Measurements from ENCODE around the gene FBLN1. TPM values are rescaled to one million over a fixed set of nuclear protein-coding genes. Genes with fewer than 3 reads are reported as not detected.

FBLN1 gene
- total RNA-seq, 1 experiment from 2014 or later: 23.4 TPM

DNA sequence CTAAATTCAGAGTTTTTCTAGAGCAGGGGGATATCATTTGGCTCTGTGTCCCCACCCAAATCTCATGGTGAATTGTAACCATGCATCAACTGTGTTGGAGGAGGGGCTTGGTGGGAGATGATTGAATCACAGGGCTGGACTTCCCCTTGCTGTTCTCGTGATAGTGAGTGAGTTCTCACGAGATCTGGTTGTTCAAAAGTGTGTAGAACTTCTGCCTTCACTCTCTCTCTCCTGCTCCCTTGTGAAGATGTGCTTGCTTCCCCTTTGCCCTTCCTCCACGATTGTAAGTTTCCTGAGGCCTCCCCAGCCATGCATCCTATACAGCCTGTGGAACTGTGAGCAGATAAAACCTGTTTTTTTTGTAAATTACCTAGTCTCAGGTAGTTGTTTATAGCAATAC, 22.0 kb upstream of the FBLN1 start:
- Histone ChIP-seq H3K4me2 (ENCODE audit: low read length) (no peak overlapping the region), H3K9me2 (ENCODE audit: insufficient read depth) (no peaks in the 10 kb centered on the region), H3K27ac (ENCODE audit: low read depth, low read length) (no peak overlapping the region), H3K36me3 (ENCODE audit: control insufficient read depth in 1 of 2, insufficient read depth in 2 of 2, low read length in 2 of 2) (no peaks in the 10 kb centered on the region), H3K27me3 (ENCODE audit: insufficient read depth, low read length) (no peaks in the 10 kb centered on the region), H2AFZ (ENCODE audit: low read depth, low read length, poor library complexity, severe bottlenecking) (no peak overlapping the region), H3K4me3 (replicated peaks in 1 of 2; ENCODE audit: low read depth in 1 of 2, low read length in 2 of 2) (no peak overlapping the region), H4K20me1 (ENCODE audit: insufficient read depth) (no peaks in the 10 kb centered on the region), H3K4me1 (ENCODE audit: control insufficient read depth in 1 of 2, insufficient read depth in 2 of 2, low read length in 2 of 2) (peaks cover 4 to 10% of the 10 kb centered on the region in 2 experiments; a peak in 3 of 4 replicates), H3K9ac (ENCODE audit: low read length) (no peak overlapping the region), H3K9me3 (ENCODE audit: control insufficient read depth in 1 of 2, insufficient read depth in 1 of 2, low read depth in 1 of 2, low read length in 2 of 2) (no peaks in the 10 kb centered on the region), H3K79me2 (ENCODE audit: insufficient read depth, low read length) (no peaks in the 10 kb centered on the region)
- no peak for TF ChIP-seq ZFX (IDR thresholded peaks at IDR 0.05)
- TF ChIP-seq SRF (IDR thresholded peaks at IDR 0.05; ENCODE audit: low read depth): no peak
- no peak for TF ChIP-seq SP1 (IDR thresholded peaks at IDR 0.05; ENCODE audit: low read depth)
- no peak for TF ChIP-seq JUND (IDR thresholded peaks at IDR 0.05)
- no peak for ATAC-seq
- POLR2A ChIA-PET: no interaction called here
- DNase-seq (ENCODE audit: low read depth, low spot score): no peak
- no TSS peak for BruUV-seq (replicated peaks)
- intact Hi-C loops (cut with micrococcal nuclease): no loop called here
- CTCF ChIA-PET: no interaction called here
- RAD21 ChIA-PET (ENCODE audit: low non-redundant PET in 1 of 2, low total read pairs in 2 of 2, uncharacterized antibody in 2 of 2, unreplicated experiment in 2 of 2): no interaction called here

DNA sequence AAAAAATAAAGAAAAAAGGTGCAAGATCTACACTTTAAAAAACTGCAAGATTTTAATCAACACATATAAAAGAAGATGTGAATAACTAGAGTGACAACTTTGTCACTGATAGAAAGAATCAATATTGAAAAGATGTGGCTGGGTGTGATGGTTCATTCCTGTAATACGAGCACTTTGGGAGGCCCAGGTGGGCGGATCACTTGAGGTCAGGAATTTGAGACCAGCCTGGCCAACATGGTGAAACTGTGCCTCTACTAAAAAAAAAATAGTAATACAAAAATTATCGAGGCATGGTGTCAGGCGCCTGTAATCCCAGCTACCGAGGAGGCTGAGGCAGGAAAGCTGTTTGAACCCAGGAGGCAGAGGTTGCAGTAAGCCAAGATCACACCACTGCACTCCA, 21.0 kb upstream of the FBLN1 start:
- H3K9me3 ChIP-seq (ENCODE audit: control insufficient read depth in 1 of 2, insufficient read depth in 1 of 2, low read depth in 1 of 2, low read length in 2 of 2): no peaks in the 10 kb centered on the region; a peak in 1 of 4 replicates
- ATAC-seq (no peak), DNase-seq (ENCODE audit: low read depth, low spot score) (no peak)
- H3K4me3 ChIP-seq (replicated peaks in 1 of 2; ENCODE audit: low read depth in 1 of 2, low read length in 2 of 2): no peak overlapping the region
- H3K9me2 ChIP-seq (ENCODE audit: insufficient read depth): no peaks in the 10 kb centered on the region
- no peaks in the 10 kb centered on the region for H3K36me3 ChIP-seq (ENCODE audit: control insufficient read depth in 1 of 2, insufficient read depth in 2 of 2, low read length in 2 of 2)
- no peak overlapping the region for H3K4me2 ChIP-seq (ENCODE audit: low read length)
- H3K27me3 ChIP-seq (ENCODE audit: insufficient read depth, low read length): no peaks in the 10 kb centered on the region
- BruUV-seq (replicated peaks): no TSS peak
- no peak for TF ChIP-seq TCF7L2 (IDR thresholded peaks at IDR 0.05; ENCODE audit: borderline replicate concordance, extremely low read depth, insufficient read depth, insufficient read length)
- TF ChIP-seq ZNF274 (IDR thresholded peaks at IDR 0.05; ENCODE audit: low read depth, low read length): no peak
- TF ChIP-seq, protein P1, sequence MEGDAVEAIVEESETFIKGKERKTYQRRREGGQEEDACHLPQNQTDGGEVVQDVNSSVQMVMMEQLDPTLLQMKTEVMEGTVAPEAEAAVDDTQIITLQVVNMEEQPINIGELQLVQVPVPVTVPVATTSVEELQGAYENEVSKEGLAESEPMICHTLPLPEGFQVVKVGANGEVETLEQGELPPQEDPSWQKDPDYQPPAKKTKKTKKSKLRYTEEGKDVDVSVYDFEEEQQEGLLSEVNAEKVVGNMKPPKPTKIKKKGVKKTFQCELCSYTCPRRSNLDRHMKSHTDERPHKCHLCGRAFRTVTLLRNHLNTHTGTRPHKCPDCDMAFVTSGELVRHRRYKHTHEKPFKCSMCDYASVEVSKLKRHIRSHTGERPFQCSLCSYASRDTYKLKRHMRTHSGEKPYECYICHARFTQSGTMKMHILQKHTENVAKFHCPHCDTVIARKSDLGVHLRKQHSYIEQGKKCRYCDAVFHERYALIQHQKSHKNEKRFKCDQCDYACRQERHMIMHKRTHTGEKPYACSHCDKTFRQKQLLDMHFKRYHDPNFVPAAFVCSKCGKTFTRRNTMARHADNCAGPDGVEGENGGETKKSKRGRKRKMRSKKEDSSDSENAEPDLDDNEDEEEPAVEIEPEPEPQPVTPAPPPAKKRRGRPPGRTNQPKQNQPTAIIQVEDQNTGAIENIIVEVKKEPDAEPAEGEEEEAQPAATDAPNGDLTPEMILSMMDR (IDR thresholded peaks at IDR 0.05 in 2 of 3, conservative IDR thresholded peaks at IDR 0.05 in 1 of 3; ENCODE audit: borderline replicate concordance in 1 of 3, insufficient read depth in 1 of 3, low read depth in 2 of 3, low read length in 2 of 3): no peak
- TF ChIP-seq POLR2A (IDR thresholded peaks at IDR 0.05; ENCODE audit: borderline replicate concordance, extremely low read depth, insufficient read depth, insufficient read length): no peak
- no peak for TF ChIP-seq ZFX (IDR thresholded peaks at IDR 0.05)
- TF ChIP-seq EGR1 (IDR thresholded peaks at IDR 0.05; ENCODE audit: low read depth): no peak
- no peak for TF ChIP-seq CBX3 (IDR thresholded peaks at IDR 0.05; ENCODE audit: low read depth)
- TF ChIP-seq POLR2AphosphoS5 (IDR thresholded peaks at IDR 0.05; ENCODE audit: low read depth, low read length): no peak
- TF ChIP-seq SP1 (IDR thresholded peaks at IDR 0.05; ENCODE audit: low read depth): no peak
- TF ChIP-seq YY1 (IDR thresholded peaks at IDR 0.05; ENCODE audit: extremely low read depth, insufficient replicate concordance, low read depth, low read length): no peak
- TF ChIP-seq FOSL1 (IDR thresholded peaks at IDR 0.05; ENCODE audit: low read depth): no peak
- TF ChIP-seq SIN3A (IDR thresholded peaks at IDR 0.05; ENCODE audit: low read depth): no peak
- TF ChIP-seq EZH2phosphoT487 (IDR thresholded peaks at IDR 0.05; ENCODE audit: borderline replicate concordance): no peak
- no peaks in the 10 kb centered on the region for H4K20me1 ChIP-seq (ENCODE audit: insufficient read depth)
- peaks cover 4 to 10% of the 10 kb centered on the region in 2 experiments; a peak in 3 of 4 replicates for H3K4me1 ChIP-seq (ENCODE audit: control insufficient read depth in 1 of 2, insufficient read depth in 2 of 2, low read length in 2 of 2)
- no peaks in the 10 kb centered on the region for H3K79me2 ChIP-seq (ENCODE audit: insufficient read depth, low read length)
- H3K9ac ChIP-seq (ENCODE audit: low read length): no peak overlapping the region
- ChIA-PET CTCF (no interaction called here), RAD21 (ENCODE audit: low non-redundant PET in 1 of 2, low total read pairs in 2 of 2, uncharacterized antibody in 2 of 2, unreplicated experiment in 2 of 2) (no interaction called here), POLR2A (no interaction called here)
- H2AFZ ChIP-seq (ENCODE audit: low read depth, low read length, poor library complexity, severe bottlenecking): no peak overlapping the region
- no peak overlapping the region for H3K27ac ChIP-seq (ENCODE audit: low read depth, low read length)
- intact Hi-C loops (cut with micrococcal nuclease): no loop called here

All from HCT116 (cell line).